GM19463 (cell line): ENCODE data around the gene PTPDC1.

Source experiments
- ATAC-seq: cut with Tn5 transposase; IDR thresholded peaks from one replicate; pipeline ENCODE4 v1.9.1; 2021; ENCODE audit warnings: mild to moderate bottlenecking, moderate library complexity; ENCODE audit not compliant: unreplicated experiment

PTPDC1 gene

DNA sequence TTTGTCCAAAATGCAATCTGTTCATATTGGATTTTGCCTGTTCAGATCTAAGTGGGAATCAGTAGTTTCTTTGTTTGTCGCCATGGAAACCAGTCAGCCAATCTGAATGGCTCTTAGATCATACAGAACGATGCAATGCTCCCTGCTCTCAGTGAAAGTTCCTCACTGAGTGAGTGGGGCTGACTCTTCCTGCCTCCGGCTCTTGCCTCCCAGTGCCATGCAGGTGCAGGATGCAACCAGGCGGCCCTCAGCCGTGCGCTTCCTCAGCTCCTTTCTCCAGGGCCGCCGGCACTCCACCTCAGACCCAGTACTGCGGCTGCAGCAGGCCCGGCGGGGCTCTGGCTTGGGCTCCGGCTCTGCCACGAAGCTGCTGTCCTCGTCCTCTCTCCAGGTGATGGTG is at the start of gene PTPDC1:
PTPDC1 (plus strand) TSS at position 151 of the 400 bp plus-strand sequence; CDS start at position 218, 67 bp downstream.
- ATAC-seq, result no peak

- ATAC-seq, result no peak
Measured at GRCh38 chr9:94034511-94034910, 49.8 kb upstream of the PTPDC1 start.

DNA sequence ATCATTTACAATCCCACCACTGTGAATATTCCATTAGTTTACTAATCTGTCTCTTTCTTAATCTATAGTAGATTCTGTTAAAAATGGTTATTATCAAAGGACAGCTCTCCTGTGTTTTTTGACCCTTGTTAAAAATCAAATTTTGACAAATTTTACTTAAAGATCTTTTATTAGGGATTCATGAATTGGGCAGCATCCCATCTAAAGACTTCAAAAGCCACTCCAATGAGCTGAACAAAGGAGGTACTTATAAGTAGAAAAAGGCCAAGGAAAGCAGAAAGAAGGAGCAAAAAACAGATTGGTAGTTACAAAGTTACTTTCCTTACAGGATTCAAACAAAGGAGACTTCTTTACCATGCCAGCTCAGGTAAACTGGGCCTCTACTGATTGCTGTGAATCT is 44.5 kb upstream of the PTPDC1 start:
- no peak for ATAC-seq

DNA sequence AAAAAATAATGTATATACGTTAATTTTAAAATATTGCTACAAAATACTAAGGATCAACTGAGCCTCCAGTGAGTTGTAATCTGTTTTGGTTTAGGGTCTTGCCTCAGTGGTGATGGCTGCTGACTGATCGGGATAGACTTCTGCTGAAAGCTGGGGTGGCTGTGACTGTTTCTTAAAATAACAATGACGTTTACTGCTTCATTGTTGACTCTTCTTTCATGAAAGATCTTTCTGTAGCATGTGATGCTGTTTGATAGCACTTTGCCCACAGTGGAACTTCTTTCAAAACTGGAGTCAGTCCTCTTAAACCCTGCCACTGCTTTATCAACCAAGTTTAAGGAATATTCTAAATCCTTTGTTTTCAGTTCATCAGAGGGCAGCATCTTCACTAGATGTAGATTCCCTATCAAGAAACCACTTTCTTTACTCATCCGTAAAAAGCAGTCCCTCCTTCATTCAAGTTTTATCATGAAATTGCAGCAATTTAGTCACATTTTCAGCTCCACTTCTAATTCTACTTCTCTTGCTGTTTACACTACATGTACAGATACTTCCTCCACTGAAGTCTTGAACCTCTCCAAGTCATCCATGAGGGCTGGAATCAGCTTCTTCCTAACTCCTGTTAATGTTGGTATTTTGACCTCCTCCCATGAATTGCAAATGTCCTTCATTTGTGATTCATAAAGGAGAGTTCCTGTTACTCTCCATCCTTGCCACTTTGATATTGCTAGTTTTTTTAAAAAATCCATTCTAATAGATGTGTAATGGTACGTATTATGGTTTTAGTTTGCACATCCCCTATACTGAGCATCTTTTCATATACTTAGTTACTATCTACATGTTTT is 41.5 kb upstream of the PTPDC1 start:
- ATAC-seq, result no peak

GRCh38 chr9:94054716-94055115 is 29.5 kb upstream of the PTPDC1 start:
- ATAC-seq, result no peak

DNA sequence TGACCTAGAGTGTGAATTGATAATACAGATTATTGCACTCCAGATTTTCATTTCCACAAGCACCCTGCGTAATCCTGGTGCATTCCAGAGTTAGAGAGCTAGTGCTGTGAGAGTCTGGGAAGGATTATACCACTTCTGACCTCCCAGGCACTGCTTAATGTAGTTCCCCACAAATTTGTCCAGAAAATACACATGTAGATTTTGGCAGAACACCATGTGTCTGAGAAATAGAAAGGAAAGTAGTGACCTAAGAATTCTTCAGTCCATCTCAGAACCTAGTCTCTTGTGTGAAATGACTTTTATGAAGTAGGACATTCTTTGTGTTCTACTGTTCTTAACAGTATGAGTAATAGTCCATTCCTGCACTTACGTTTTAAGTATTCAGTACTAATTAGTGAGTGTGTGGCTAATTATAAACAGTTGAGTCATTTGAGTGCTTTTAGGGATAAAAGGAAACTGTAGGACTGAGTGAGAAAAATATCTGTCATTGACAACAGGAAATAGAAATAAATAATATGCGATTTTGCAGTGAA is 27.8 kb upstream of the PTPDC1 start:
- no peak for ATAC-seq

- ATAC-seq, result no peak
Measured at GRCh38 chr9:94057918-94058317, 26.3 kb upstream of the PTPDC1 start.

GRCh38 chr9:94061864-94062263 is 22.4 kb upstream of the PTPDC1 start:
- no peak for ATAC-seq

GRCh38 chr9:94065535-94065961 is 18.7 kb upstream of the PTPDC1 start:
- no peak for ATAC-seq

GRCh38 chr9:94068257-94068656 is 16.0 kb upstream of the PTPDC1 start:
- no peak for ATAC-seq

GRCh38 chr9:94076557-94076956 is 7.7 kb upstream of the PTPDC1 start:
- ATAC-seq, result no peak

GRCh38 chr9:94078086-94078485 is 6.2 kb upstream of the PTPDC1 start:
- ATAC-seq, result no peak

GRCh38 chr9:94079236-94079635 is 5.0 kb upstream of the PTPDC1 start:
- ATAC-seq, result no peak

DNA sequence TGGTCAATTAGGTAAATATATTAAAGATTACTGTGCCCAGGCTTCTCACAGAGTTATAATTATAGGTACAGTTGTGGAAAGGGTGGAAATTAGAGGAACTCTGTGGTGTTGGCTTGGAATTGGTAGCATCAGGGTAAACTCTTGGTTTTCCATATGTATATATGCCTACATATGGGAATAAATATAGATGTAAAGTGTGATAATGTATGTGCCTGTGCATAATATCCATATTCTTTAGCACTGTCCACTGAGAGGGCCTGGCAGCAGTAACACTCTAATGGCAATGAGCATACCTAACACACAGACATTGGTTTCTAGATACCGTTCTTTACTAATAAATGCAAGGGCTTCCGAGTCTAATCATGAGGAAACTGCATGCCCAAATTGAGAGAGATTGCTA is 4.0 kb upstream of the PTPDC1 start:
- no peak for ATAC-seq

DNA sequence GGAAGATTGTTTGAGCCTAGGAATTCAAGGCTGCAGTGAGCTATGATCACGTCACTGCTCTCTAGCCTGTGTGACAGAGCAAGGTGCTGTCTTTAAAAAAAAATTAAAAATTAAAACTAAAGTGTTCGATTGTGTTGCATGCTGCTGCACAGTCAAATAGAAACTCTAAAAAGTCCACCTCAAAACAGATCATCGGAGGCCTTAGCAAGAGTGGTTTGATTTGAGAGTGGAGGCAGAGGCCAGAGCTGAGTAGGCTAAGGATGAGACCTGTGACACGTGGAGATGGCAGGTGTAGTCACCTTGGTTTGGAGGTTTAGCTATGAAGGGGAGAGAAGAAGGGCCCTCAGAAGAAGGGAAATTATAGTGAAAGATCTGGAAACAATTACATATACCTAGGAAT is 2.8 kb upstream of the PTPDC1 start:
- no peak for ATAC-seq

DNA sequence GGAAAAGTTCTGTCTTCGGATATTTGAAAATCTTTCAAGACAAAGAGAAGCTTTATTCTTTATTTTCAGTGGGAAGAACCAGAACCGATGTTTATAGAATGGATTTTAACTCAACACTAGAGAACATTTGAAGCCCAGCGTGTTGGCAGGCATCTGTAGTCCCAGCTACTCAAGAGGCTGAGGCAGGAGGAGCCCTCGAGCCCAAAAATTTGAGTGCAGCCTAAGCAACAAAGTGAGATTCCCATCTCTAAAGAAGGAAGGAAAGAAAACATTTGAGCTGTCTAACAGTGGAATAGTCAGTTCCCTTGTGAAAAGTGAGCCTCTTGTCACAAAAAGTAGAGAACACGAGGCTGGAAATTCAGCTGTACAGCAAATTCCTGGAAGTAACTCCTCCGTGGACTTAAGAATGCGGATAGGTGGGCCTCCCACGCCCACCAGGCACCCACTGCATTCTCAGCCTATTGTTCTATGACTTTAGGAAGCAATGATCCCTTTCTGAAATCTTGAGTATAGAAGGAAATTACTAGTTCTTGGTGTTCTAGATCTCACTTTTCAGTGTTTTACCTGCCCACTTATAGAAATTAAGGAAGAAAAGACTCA is 2.3 kb upstream of the PTPDC1 start:
- ATAC-seq, result no peak

GRCh38 chr9:94082553-94082952 is 1.7 kb upstream of the PTPDC1 start:
- no peak for ATAC-seq

- ATAC-seq, result no peak
Measured at GRCh38 chr9:94082956-94083355, 1.3 kb upstream of the PTPDC1 start.

DNA sequence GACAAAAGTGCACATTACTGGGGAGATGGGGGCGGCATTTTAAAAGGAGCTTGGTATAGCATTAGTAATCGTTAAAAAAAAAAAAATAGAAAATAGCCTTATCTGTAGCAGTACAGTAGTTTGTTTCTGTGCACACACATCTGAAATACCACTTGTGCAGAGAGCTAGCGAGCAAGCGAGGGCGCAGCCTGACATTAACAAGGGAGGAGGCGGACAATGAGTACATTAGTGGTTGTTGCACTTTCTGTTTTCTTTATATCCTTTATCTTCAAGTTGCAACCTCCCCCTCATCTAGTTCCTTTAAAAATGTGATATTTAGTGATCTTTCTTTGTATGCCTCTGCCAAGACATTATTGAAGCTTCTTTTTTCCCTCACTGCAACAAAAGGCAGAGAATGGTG is 880 bp upstream of the PTPDC1 start:
- ATAC-seq, result no peak

DNA sequence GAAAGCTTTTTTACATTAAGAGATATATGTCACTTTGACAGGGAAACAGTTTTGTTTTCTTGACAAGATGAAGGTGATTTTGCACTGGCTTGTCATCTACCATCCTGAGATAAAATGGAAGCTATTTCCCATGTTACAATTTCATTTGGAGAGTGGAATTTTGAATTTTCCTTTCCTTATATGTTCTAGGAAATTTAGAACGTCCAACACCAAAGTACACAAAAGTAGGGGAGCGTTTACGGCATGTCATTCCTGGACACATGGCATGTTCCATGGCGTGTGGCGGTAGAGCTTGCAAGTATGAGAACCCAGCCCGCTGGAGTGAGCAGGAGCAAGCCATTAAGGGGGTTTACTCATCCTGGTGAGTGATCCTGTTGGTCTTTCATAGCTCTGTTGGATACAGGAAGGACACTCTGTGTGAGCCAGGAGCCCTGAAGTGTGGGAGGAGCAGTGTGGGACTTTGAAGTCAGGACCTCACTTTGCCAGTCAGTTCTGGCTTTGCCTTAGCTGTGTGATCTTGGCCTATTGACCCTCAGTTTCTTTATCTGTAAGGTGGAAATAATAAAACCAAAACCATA is 887 bp downstream of the PTPDC1 start:
- ATAC-seq, result no peak

GRCh38 chr9:94086486-94087345 is 2.5 kb downstream of the PTPDC1 start:
- ATAC-seq, result no peak
